Testis (tissue), 2 donors: ENCODE data around the gene CPT2.

Experiments
- POLR2A ChIP-seq: fragments of 450-650 bp; IDR thresholded peaks from one replicate; pipeline ENCODE4 v1.6.1; 2017; ENCODE audit warnings: antibody characterized with exemption, mild to moderate bottlenecking, moderate library complexity
- TF ChIP-seq, protein P1 (sequence below), 3 experiments: fragments of 450-650 bp in 2 of 3; fragments of 200-600 bp in 1 of 3; sonication (generic) in 1 of 3; IDR thresholded peaks; one replicate each; pipeline ENCODE4 v1.5.1; 2016 to 2019; ENCODE audit warnings: antibody characterized with exemption in 3 of 3, mild to moderate bottlenecking in 2 of 3, moderate library complexity in 1 of 3

DNA sequence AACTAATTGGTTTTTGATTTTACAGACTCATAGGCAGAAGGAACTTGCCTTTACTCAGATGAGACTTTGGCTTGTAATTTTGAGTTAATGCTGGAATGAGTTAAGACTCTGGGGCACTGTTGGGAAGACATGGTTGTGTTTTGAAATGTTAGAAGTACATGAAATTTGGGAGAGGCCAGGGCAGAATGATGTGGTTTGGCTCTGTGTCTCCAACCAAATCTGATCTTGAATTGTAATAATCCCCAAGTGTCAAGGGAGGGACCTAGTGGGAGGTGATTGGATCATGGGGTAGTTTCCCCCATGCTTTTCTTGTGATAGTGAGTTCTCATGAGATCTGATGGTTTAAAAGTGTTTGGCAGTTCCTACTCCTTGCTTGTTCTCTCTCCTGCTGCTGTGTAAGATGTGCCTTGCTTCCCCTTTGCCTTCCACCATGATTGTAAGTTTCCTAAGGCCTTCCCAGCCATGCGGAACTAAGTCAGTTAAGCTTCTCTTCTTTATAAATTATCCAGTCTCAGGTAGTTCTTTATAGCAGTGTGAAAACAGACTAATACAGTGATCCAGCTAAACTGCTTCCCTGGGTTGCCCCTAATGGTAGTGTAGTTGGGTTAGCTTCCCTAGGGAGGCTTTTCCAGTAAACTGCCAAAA lies 10.2 kb downstream of the CPT2 start:
- TF ChIP-seq, protein P1, sequence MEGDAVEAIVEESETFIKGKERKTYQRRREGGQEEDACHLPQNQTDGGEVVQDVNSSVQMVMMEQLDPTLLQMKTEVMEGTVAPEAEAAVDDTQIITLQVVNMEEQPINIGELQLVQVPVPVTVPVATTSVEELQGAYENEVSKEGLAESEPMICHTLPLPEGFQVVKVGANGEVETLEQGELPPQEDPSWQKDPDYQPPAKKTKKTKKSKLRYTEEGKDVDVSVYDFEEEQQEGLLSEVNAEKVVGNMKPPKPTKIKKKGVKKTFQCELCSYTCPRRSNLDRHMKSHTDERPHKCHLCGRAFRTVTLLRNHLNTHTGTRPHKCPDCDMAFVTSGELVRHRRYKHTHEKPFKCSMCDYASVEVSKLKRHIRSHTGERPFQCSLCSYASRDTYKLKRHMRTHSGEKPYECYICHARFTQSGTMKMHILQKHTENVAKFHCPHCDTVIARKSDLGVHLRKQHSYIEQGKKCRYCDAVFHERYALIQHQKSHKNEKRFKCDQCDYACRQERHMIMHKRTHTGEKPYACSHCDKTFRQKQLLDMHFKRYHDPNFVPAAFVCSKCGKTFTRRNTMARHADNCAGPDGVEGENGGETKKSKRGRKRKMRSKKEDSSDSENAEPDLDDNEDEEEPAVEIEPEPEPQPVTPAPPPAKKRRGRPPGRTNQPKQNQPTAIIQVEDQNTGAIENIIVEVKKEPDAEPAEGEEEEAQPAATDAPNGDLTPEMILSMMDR (IDR thresholded peaks at IDR 0.05): no peak
- TF ChIP-seq POLR2A: no peak
